Prostate gland (tissue), 2 donors: Measurements from ENCODE around the gene CACNA2D1. TPM values are rescaled to one million over a fixed set of nuclear protein-coding genes. Genes with fewer than 3 reads are reported as not detected.
A peak's percentile ranks its signal among the peaks of the same experiment; 100 is the strongest.
"Not testable (repeated sequence)": the region's sequence is repeated elsewhere in the genome, so short reads cannot be mapped to it uniquely, and the experiment has no call there.

Experiments used
- DNase-seq: peaks from one replicate; pipeline ENCODE4 v3.0.0-alpha.2; 2019; ENCODE audit warnings: low spot score
- H3K27ac ChIP-seq, 2 donors: fragments of 200-600 bp; sonication (generic); 2 replicates each; pipeline ENCODE4 v1.5.1; 2017 to 2019
- H3K27me3 ChIP-seq: fragments of 200-600 bp; sonication (generic); replicated peaks from 2 replicates; pipeline ENCODE4 v1.5.1; 2019; ENCODE audit not compliant: insufficient read depth
- H3K36me3 ChIP-seq, 2 donors: fragments of 200-600 bp; sonication (generic); 1 replicate in 1 of 2; 2 replicates in 1 of 2; pipeline versions ENCODE4 v1.5.1 to v1.8.1; 2017 to 2019
- H3K4me1 ChIP-seq: fragments of 200-600 bp; sonication (generic); replicated peaks from 2 replicates; pipeline ENCODE4 v1.5.1; 2019
- H3K4me3 ChIP-seq, 2 donors: fragments of 200-600 bp; sonication (generic); 2 replicates each; pipeline ENCODE4 v1.5.1; 2017 to 2019
- H3K9me3 ChIP-seq: fragments of 200-600 bp; sonication (generic); 2 replicates; pipeline ENCODE4 v1.5.1; 2017
- POLR2A ChIP-seq: fragments of 450-650 bp; IDR thresholded peaks from one replicate; pipeline ENCODE4 v1.6.1; 2016; ENCODE audit warnings: antibody characterized with exemption, mild to moderate bottlenecking
- POLR2AphosphoS5 ChIP-seq: sonication (generic); formaldehyde crosslinking; IDR thresholded peaks from one replicate; pipeline ENCODE4 v1.6.1; 2017; ENCODE audit warnings: antibody characterized with exemption
- WGBS: methylation state at CpG from one replicate; pipeline ENCODE4 v1.1.5; 2018; 5-methylcytosine and 5-hydroxymethylcytosine counted together
- intact Hi-C: fragments of 100-400 bp; cut with DNase I; formaldehyde crosslinking; loops from one replicate; pipeline ENCODE4 v1.14.2; 2022
- total RNA-seq, 2 donors: library from RNA; depleted of rRNA; stranded (reverse); fragments of >200 nt; gene quantifications; one replicate each; pipeline ENCODE4 v1.1.0, GENCODE V29; 2016
- TF ChIP-seq, protein P1 (sequence below), 4 experiments: fragments of 200-600 bp in 2 of 4; fragments of 450-650 bp in 2 of 4; sonication (generic) in 2 of 4; IDR thresholded peaks; 1 replicate in 3 of 4; 2 replicates in 1 of 4; pipeline ENCODE4 v1.5.1; 2016 to 2019; ENCODE audit warnings: antibody characterized with exemption in 4 of 4, mild to moderate bottlenecking in 2 of 4, moderate library complexity in 2 of 4

CACNA2D1 gene
- total RNA-seq, 2 donors from 2014 or later = 16.9 to 24.4 TPM

DNA sequence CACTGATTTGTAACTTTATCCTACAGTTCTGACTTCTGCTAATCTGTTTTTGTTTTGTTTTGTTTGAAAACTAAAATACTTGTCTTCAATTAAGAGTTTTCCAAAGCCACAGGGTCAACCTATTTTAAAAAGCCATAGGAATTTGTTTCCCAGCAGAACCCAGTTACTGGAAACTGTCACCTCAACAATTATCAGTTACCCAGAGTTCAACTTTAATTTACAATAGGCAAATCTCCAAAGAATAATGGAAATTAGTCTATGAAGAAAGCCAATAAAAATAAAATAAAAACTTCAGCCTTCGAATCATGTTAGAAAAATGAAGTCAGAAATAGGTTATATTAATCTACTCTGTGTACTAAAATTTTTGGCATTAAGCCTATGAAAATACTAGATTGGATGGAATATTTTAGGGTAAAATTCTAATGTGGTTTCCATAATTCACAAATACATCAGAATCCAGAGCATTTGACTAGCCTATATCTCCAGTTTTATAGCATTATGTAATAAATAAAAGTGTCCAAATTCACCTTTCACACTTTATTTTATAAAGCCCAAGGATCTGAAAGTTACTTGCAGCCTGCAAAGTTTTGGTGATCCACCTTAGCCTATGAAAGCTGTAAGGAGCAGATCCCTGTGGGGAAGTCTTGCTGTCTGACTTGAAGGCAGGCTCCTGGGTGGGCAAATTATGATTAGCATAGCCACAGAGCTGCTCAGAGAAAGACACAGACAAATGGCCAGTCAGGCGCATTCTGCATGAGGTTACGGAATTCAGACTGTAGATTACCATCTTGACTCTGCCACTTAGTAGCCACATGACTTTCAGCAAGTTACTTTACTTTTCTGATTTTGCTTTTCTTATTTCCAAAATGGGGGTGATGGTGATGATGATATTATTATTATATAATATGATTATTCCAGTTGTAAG, 423.8 kb downstream of the CACNA2D1 start:
- Histone ChIP-seq H3K27ac (no peak overlapping the region), H3K4me3 (no peak overlapping the region), H3K9me3 (no peaks in the 10 kb centered on the region), H3K4me1 (no peaks in the 10 kb centered on the region), H3K36me3 (no peaks in the 10 kb centered on the region), H3K27me3 (no peaks in the 10 kb centered on the region)
- intact Hi-C loops = loop anchor here (5.0 kb wide), 2 partner anchors 518 to 538 kb away; no protein-coding TSS in a partner anchor
- WGBS = 64% methylated on average over 3 of the region's 3 CpGs
- no peak for DNase-seq
- TF ChIP-seq POLR2AphosphoS5 = no peak
- TF ChIP-seq, protein P1, sequence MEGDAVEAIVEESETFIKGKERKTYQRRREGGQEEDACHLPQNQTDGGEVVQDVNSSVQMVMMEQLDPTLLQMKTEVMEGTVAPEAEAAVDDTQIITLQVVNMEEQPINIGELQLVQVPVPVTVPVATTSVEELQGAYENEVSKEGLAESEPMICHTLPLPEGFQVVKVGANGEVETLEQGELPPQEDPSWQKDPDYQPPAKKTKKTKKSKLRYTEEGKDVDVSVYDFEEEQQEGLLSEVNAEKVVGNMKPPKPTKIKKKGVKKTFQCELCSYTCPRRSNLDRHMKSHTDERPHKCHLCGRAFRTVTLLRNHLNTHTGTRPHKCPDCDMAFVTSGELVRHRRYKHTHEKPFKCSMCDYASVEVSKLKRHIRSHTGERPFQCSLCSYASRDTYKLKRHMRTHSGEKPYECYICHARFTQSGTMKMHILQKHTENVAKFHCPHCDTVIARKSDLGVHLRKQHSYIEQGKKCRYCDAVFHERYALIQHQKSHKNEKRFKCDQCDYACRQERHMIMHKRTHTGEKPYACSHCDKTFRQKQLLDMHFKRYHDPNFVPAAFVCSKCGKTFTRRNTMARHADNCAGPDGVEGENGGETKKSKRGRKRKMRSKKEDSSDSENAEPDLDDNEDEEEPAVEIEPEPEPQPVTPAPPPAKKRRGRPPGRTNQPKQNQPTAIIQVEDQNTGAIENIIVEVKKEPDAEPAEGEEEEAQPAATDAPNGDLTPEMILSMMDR (IDR thresholded peaks at IDR 0.05) = no peak
- TF ChIP-seq POLR2A = no peak

DNA sequence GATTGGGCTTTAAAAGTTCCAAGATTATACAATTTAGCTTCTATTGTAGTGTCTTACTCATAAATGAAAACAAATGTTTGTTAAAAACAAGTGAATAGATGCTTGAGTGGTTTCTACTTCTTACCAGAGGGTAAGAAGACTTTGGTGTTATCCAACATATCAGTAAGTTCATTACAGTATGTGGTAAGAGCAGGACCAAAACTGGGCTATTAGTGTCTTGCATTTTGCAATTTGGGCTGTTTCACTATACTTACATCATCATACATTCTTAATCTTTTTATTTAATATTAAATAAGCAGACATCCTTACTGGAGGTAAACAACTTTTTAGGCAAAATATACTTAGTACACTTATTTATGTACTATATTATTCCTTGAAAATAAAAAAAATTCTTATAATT, 425.4 kb downstream of the CACNA2D1 start:
- H3K36me3 ChIP-seq = no peaks in the 10 kb centered on the region
- no peaks in the 10 kb centered on the region for H3K9me3 ChIP-seq
- no peak overlapping the region for H3K27ac ChIP-seq
- TF ChIP-seq POLR2AphosphoS5 (no peak), POLR2A (no peak)
- TF ChIP-seq, protein P1 (IDR thresholded peaks at IDR 0.05) = no peak
- H3K27me3 ChIP-seq = no peaks in the 10 kb centered on the region
- no peaks in the 10 kb centered on the region for H3K4me1 ChIP-seq
- no peak for DNase-seq
- no peak overlapping the region for H3K4me3 ChIP-seq
- intact Hi-C loops = no loop called here

DNA sequence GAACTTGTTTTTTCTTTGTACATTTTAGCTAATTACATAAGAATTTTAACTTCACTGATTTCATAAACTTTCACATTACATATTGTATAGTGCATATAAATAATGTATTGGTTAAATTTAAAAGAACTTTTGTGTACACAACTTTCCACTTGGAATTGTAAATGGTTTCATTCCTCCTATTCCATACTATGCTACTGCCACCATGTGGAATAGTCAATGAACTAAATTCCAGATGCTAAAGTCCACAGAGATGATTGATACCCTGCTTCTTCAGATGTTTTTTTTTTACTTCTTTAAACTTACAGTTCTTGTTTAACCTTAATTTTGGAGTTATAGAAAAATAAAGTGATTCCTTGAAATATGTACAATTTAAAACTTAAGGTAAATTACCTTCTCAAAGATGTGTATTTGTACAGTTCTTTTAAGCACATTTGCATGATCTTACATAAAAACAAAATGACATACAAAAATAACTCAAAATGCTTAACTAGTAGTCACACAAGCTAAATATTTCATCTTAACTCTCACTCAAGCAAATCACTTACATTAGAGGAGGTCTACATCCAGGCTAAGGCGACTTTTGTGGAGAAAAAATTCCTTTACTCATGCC, 426.1 kb downstream of the CACNA2D1 start:
- TF ChIP-seq POLR2A (no peak), POLR2AphosphoS5 (no peak)
- TF ChIP-seq, protein P1 (IDR thresholded peaks at IDR 0.05) = peak in 2 of 4 experiments; percentile 24 to 53
- DNase-seq = no peak
- no peaks in the 10 kb centered on the region for H3K27me3 ChIP-seq
- H3K4me1 ChIP-seq = no peaks in the 10 kb centered on the region
- H3K4me3 ChIP-seq = no peak overlapping the region
- 97% methylated on average over 1 of the region's 1 CpG for WGBS
- no peak overlapping the region for H3K27ac ChIP-seq
- H3K9me3 ChIP-seq = no peaks in the 10 kb centered on the region
- intact Hi-C loops = no loop called here
- no peaks in the 10 kb centered on the region for H3K36me3 ChIP-seq

DNA sequence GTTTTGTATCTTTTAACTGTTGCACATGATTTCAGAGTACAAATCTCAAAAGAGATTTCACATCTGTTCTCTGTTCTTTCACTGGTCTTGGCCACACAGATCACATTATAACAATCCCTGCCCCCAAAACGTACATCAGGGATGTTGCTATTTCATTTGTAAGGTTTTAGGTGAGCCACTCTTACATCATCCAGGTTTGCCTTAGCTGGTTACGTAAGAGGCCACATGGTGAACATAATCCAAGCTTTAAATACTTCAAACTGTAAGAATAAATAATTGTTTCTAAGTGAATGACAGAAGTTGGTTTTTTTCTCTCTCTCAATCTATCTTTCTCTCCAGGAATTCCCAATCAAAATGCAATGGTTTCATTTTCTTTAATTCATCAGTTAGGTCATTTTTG, 427.8 kb downstream of the CACNA2D1 start:
- intact Hi-C loops = no loop called here
- H3K4me1 ChIP-seq = no peaks in the 10 kb centered on the region
- no peaks in the 10 kb centered on the region for H3K9me3 ChIP-seq
- H3K27me3 ChIP-seq = no peaks in the 10 kb centered on the region
- no peak for DNase-seq
- H3K27ac ChIP-seq = no peak overlapping the region
- no peaks in the 10 kb centered on the region for H3K36me3 ChIP-seq
- TF ChIP-seq POLR2AphosphoS5 (no peak), POLR2A (no peak)
- TF ChIP-seq, protein P1 (IDR thresholded peaks at IDR 0.05) = no peak
- H3K4me3 ChIP-seq = no peak overlapping the region
- WGBS = 79% methylated on average over 2 of the region's 2 CpGs

DNA sequence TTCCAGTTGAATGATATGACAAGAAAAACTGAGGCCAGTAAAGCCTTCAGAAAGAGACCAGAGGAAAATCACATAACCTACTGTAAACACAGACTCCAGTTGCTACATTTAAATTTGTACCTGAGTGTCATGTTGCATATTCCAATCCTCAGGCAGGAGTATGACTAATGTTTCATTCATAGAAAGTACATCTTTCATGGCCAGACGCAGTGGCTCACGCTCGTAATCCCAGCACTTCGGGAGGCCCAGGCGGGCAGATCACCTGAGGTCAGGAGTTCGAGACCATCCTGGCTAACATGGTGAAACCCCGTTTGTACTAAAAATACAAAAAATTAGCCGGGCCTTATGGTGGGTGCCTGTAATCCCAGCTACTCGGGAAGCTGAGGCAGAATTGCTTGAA, 429.0 kb downstream of the CACNA2D1 start:
- intact Hi-C loops, H3K4me1 ChIP-seq, H3K36me3 ChIP-seq, H3K4me3 ChIP-seq, H3K27ac ChIP-seq, H3K27me3 ChIP-seq, H3K9me3 ChIP-seq, DNase-seq: not testable (repeated sequence)
- WGBS = 94% methylated on average over 9 of the region's 9 CpGs
